Measurements from ENCODE around the gene EIF3K. TPM values are rescaled to one million over a fixed set of nuclear protein-coding genes. Genes with fewer than 3 reads are reported as not detected.

Gene EIF3K
- total and polyA plus RNA-seq, 2 of the 13 experiments (the other 11 are each of a cell fraction or from before 2014, with no cell fraction given), result 179 to 258 TPM

DNA sequence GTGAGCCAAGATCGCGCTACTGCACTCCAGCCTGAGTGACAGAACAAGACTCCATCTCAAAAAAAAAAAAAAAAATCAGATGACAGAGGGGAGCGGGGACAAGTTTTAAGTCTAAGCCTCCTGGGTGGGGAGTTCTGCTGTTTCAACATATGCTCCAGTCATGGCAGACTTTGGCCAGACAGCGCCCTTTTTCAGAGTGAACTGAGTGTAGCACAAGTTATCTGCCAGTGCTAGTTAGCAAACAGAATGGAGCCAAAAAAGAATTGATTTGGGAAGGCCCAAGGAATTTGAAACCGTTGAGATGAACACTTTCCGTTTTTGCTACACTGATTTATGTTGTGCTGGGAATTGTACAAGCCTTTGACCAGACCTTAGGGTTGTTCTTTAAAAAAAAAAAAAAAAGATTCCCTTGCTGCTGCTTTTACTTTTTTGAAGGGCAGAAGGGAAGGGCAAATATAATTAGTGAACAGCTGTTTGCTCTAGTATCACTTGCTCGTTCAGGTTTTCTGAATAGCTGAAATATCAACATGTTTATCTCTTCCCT lies 34.1 kb downstream of the EIF3K start (continued):
- TF ChIP-seq, protein P1, sequence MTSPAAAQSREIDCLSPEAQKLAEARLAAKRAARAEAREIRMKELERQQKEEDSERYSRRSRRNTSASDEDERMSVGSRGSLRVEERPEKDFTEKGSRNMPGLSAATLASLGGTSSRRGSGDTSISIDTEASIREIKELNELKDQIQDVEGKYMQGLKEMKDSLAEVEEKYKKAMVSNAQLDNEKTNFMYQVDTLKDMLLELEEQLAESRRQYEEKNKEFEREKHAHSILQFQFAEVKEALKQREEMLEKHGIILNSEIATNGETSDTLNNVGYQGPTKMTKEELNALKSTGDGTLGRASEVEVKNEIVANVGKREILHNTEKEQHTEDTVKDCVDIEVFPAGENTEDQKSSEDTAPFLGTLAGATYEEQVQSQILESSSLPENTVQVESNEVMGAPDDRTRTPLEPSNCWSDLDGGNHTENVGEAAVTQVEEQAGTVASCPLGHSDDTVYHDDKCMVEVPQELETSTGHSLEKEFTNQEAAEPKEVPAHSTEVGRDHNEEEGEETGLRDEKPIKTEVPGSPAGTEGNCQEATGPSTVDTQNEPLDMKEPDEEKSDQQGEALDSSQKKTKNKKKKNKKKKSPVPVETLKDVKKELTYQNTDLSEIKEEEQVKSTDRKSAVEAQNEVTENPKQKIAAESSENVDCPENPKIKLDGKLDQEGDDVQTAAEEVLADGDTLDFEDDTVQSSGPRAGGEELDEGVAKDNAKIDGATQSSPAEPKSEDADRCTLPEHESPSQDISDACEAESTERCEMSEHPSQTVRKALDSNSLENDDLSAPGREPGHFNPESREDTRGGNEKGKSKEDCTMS (CRISPR knock-in tag; conservative IDR thresholded peaks at IDR 0.05), result no peak
- TF ChIP-seq HDAC2 (CRISPR knock-in tag; IDR thresholded peaks at IDR 0.05) (peak; percentile 54; the same call in 1 of the 2 replicates), HDAC1 (CRISPR knock-in tag; IDR thresholded peaks at IDR 0.05) (peak; percentile 55), DPF2 (CRISPR knock-in tag; IDR thresholded peaks at IDR 0.05; ENCODE audit: borderline replicate concordance, low read depth) (no peak), HNF4G (IDR thresholded peaks at IDR 0.05; ENCODE audit: borderline replicate concordance, low read depth, low read length) (peak; percentile 71; the same call in 1 of the 2 replicates), HNF4G (CRISPR knock-in tag; IDR thresholded peaks at IDR 0.05; ENCODE audit: borderline replicate concordance, low read depth) (no peak), CREM (IDR thresholded peaks at IDR 0.05) (peak; percentile 31; the same call in 1 of the 2 replicates), CREM (CRISPR knock-in tag; IDR thresholded peaks at IDR 0.05) (no peak), SAP130 (CRISPR knock-in tag; IDR thresholded peaks at IDR 0.05; ENCODE audit: low read depth) (peak; percentile 65), ZNF354B (CRISPR knock-in tag; IDR thresholded peaks at IDR 0.05) (no peak), FOXP1 (IDR thresholded peaks at IDR 0.05) (no peak), FOXP1 (CRISPR knock-in tag; IDR thresholded peaks at IDR 0.05) (0 out of 2 replicates have a peak, but pooled peaks have one; percentile 17), PAF1 (CRISPR knock-in tag; IDR thresholded peaks at IDR 0.05) (no peak), SRY (CRISPR knock-in tag; IDR thresholded peaks at IDR 0.05) (no peak), ONECUT2 (CRISPR knock-in tag; IDR thresholded peaks at IDR 0.05) (peak; percentile 66)
- TF ChIP-seq, protein P2, sequence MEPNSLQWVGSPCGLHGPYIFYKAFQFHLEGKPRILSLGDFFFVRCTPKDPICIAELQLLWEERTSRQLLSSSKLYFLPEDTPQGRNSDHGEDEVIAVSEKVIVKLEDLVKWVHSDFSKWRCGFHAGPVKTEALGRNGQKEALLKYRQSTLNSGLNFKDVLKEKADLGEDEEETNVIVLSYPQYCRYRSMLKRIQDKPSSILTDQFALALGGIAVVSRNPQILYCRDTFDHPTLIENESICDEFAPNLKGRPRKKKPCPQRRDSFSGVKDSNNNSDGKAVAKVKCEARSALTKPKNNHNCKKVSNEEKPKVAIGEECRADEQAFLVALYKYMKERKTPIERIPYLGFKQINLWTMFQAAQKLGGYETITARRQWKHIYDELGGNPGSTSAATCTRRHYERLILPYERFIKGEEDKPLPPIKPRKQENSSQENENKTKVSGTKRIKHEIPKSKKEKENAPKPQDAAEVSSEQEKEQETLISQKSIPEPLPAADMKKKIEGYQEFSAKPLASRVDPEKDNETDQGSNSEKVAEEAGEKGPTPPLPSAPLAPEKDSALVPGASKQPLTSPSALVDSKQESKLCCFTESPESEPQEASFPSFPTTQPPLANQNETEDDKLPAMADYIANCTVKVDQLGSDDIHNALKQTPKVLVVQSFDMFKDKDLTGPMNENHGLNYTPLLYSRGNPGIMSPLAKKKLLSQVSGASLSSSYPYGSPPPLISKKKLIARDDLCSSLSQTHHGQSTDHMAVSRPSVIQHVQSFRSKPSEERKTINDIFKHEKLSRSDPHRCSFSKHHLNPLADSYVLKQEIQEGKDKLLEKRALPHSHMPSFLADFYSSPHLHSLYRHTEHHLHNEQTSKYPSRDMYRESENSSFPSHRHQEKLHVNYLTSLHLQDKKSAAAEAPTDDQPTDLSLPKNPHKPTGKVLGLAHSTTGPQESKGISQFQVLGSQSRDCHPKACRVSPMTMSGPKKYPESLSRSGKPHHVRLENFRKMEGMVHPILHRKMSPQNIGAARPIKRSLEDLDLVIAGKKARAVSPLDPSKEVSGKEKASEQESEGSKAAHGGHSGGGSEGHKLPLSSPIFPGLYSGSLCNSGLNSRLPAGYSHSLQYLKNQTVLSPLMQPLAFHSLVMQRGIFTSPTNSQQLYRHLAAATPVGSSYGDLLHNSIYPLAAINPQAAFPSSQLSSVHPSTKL (CRISPR knock-in tag; IDR thresholded peaks at IDR 0.05), result peak; percentile 71
- TF ChIP-seq, protein P3, sequence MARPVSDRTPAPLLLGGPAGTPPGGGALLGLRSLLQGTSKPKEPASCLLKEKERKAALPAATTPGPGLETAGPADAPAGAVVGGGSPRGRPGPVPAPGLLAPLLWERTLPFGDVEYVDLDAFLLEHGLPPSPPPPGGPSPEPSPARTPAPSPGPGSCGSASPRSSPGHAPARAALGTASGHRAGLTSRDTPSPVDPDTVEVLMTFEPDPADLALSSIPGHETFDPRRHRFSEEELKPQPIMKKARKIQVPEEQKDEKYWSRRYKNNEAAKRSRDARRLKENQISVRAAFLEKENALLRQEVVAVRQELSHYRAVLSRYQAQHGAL (CRISPR knock-in tag; IDR thresholded peaks at IDR 0.05; ENCODE audit: not compliant biosample characterization), result no peak
- TF ChIP-seq, protein P4, sequence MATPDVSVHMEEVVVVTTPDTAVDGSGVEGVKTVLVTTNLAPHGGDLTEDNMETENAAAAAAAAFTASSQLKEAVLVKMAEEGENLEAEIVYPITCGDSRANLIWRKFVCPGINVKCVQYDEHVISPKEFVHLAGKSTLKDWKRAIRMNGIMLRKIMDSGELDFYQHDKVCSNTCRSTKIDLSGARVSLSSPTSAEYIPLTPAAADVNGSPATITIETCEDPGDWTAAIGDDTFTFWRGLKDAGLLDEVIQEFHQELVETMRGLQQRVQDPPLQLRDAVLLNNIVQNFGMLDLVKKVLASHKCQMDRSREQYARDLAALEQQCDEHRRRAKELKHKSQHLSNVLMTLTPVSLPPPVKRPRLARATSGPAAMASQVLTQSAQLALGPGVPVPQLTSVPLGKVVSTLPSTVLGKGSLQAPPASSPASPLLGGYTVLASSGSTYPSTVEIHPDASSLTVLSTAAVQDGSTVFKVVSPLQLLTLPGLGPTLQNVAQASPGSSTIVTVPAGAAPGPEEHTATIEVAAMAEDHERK (CRISPR knock-in tag; IDR thresholded peaks at IDR 0.05; ENCODE audit: low read depth), result no peak
- TF ChIP-seq, protein P5, sequence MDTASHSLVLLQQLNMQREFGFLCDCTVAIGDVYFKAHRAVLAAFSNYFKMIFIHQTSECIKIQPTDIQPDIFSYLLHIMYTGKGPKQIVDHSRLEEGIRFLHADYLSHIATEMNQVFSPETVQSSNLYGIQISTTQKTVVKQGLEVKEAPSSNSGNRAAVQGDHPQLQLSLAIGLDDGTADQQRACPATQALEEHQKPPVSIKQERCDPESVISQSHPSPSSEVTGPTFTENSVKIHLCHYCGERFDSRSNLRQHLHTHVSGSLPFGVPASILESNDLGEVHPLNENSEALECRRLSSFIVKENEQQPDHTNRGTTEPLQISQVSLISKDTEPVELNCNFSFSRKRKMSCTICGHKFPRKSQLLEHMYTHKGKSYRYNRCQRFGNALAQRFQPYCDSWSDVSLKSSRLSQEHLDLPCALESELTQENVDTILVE (CRISPR knock-in tag; IDR thresholded peaks at IDR 0.05), result 0 out of 2 replicates have a peak, but pooled peaks have one; percentile 64

Measured in HepG2 (cell line).